Pulmonary artery endothelial cell (primary cell): ENCODE results near the gene CRAT. TPM values are rescaled to one million over a fixed set of nuclear protein-coding genes. Genes with fewer than 3 reads are reported as not detected.

Experiments
- DNase-seq: peaks from one replicate; pipeline ENCODE4 v3.0.0-alpha.2; 2011; ENCODE audit warnings: low read depth, low spot score
- total RNA-seq: library from RNA; depleted of rRNA; stranded (reverse); fragments of >200 nt; gene quantifications from 2 replicates; pipeline ENCODE4 v1.2.3, GENCODE V29; 2014

Gene CRAT
- total RNA-seq, 1 donor from 2014 or later: 37.9 TPM

- DNase-seq: no peak
Observed at GRCh38 chr9:129111528-129112151, 1.0 kb upstream of the CRAT start.

GRCh38 chr9:129109952-129110739 is 447 bp downstream of the CRAT start:
- no peak for DNase-seq

GRCh38 chr9:129109537-129109903 is 1.1 kb downstream of the CRAT start:
- no peak for DNase-seq

GRCh38 chr9:129108805-129109536 is 1.6 kb downstream of the CRAT start:
- no peak for DNase-seq

- no peak for DNase-seq
Observed at GRCh38 chr9:129108083-129108804, 2.3 kb downstream of the CRAT start.

- no peak for DNase-seq
Observed at GRCh38 chr9:129107651-129108050, 2.9 kb downstream of the CRAT start.

- no peak for DNase-seq
Observed at GRCh38 chr9:129105857-129106694, 4.5 kb downstream of the CRAT start.

GRCh38 chr9:129104051-129104450 is 6.5 kb downstream of the CRAT start:
- DNase-seq: no peak

- no peak for DNase-seq
Observed at GRCh38 chr9:129103595-129103965, 7.0 kb downstream of the CRAT start.

GRCh38 chr9:129102791-129103594 is 7.6 kb downstream of the CRAT start:
- DNase-seq: no peak

GRCh38 chr9:129102095-129102525 is 8.5 kb downstream of the CRAT start:
- no peak for DNase-seq

GRCh38 chr9:129101279-129101678 is 9.3 kb downstream of the CRAT start:
- DNase-seq: no peak

GRCh38 chr9:129100383-129101169 is 10.0 kb downstream of the CRAT start:
- DNase-seq: no peak

GRCh38 chr9:129098328-129098727 is 12.3 kb downstream of the CRAT start:
- no peak for DNase-seq

GRCh38 chr9:129097671-129098306 is 12.8 kb downstream of the CRAT start:
- DNase-seq: no peak

GRCh38 chr9:129095908-129096307 is 14.7 kb downstream of the CRAT start:
- DNase-seq: no peak

GRCh38 chr9:129095170-129095667 is 15.4 kb downstream of the CRAT start:
- DNase-seq: no peak

GRCh38 chr9:129094387-129095169 is 16.0 kb downstream of the CRAT start:
- no peak for DNase-seq
